ENCODE data around the gene DNAJC21. TPM values are rescaled to one million over a fixed set of nuclear protein-coding genes. Genes with fewer than 3 reads are reported as not detected.

Gene DNAJC21
- 23.3 and 25.1 TPM in 2 replicates for total RNA-seq (2014; rRNA removed; shearing (Covaris generic))

DNA sequence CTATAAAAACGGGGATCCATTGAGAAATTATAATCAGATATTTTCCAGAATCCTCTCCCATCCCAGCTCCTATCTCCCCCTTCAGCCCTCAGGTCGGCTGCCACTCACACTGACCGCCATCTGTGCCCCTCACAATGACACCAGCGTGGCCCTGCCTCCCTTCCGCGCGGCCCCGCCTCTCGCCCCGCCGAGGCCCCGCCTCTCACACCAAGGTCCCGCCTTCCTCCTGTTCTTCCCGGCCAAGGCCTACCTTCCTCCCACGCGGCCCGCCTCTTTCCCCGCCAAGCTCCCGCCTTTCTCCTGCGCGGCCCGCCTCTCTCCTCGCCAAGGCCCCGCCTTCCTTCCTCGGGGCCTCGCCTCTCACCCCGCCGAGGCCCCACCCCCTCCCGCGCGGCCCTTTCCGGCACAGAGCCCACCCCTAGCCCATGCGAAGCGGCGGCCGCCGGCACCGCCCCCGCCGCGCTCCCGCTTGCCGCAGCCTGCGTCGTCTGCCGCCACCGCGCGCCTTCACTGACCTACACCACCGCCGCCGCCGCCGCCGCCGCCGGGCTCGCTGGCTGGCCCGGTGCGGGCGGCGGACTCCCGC lies at the start of gene DNAJC21:
Gene DNAJC21, plus strand, starts transcription at position 426 of the 586 bp plus-strand sequence. CDS start 261 bp downstream, outside the sequence.
- peak; percentile 94 for DNase-seq (ENCODE audit: low read depth)

DNA sequence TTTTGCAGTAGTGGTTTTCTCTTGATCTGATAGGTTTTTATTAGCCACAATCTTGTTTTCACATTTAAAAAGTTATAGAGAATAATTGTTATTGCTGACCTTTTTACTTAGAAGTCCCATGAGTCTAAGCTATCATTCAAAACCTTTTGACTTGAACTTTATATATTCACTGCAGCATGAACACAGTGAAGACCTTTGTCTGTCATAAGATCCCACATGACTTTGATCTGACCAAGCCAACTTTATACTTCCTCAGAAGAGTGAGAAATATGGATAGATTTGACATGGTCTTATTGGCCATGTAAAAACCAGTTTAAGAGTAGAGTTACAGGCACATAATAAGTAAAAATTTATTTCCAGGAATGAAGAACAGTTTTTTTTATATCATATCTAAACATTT lies 48.1 kb upstream of the DNAJC21 start:
- no peak for DNase-seq (ENCODE audit: low read depth)

DNA sequence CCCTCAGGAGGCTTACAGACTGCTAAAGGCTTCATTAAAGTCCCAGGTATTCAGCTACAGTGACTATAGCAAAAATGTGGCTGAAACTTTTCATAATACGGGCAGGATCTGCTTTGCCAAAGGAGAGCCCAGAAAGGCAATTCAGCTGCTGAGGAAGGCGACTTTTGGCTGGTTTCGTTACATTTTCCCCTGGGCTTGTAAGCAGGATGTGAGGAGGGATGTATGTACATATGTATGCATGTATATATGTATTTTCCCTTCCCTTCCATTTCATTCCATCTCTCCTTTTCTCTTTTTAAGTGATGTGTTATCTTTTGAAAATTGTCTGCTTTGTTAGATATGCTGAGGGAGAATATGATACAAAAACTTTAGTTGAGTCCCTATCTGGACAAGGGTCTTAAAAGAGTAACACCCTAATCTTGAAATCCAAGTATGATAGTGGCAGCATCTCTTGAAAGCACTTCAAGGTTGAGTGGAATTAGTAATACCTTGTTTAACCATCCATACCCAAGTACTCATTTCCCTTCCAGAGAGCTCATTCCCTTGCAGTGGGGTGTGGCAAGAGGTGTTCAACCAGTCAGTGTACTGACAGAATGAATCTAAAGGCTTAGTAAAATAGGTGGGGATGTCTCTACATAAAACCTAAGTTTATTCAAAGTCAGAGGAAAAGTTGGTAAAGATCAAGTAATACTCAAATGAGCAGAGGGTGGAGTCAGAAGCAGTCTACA lies 42.8 kb upstream of the DNAJC21 start:
- DNase-seq (ENCODE audit: low read depth), result no peak

DNA sequence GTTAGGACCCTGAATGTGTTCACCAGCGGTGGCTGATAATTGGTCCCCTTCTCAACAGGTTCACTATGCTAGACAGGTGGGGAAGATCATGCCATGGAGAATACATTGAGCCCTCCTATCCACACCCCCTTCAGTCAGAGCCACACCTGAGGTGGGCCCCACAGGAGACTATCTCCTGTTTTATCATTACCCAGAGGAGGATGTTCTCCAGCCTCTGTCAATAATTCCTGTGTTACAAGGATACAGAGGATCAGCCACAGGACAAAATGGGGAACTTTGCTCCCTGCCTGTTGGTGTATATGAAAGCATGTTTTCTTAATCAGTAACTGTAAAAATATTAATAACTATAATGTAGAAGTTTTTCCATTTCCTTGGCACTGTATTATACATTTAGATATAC lies 40.0 kb upstream of the DNAJC21 start:
- DNase-seq (ENCODE audit: low read depth), result no peak

DNA sequence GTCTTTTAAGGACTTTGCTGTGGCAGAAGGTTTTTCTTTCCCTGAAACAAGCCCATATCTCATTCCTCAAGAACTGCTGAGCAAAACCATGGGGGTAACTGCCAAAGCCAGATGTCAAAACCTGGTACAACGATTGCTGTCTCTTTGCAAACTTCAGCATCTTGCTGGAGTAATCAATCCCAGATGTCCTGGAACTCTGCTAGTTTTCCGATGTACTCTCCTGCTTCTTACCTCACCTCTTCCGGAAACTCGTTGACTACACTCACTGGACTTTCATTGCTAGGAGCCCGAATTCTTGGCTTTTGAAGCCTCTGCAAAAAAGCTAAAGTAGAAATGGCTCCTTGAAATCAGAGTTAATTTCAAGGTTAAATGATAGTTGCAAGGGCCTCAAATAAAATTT lies 37.4 kb upstream of the DNAJC21 start:
- DNase-seq (ENCODE audit: low read depth), result peak; percentile 44

DNA sequence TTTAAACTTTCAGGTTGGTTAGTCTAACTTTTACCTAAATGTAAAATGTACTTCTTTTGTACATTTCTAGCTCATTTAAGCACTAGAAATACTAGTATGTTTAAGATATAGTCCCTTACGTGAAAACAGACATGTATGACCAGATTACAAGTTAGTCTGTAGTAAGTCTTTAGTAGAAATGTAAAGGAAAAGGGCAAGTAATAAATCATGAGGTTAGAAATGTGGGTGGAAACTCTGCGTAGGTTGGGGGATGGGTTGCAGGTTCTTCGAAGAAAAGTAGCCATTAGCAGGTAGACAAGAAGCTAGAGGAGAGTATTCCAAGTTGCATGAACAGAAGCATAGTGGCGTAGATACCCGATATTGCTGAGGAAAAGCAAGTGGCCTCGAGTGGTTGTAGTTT lies 36.9 kb upstream of the DNAJC21 start:
- no peak for DNase-seq (ENCODE audit: low read depth)

DNA sequence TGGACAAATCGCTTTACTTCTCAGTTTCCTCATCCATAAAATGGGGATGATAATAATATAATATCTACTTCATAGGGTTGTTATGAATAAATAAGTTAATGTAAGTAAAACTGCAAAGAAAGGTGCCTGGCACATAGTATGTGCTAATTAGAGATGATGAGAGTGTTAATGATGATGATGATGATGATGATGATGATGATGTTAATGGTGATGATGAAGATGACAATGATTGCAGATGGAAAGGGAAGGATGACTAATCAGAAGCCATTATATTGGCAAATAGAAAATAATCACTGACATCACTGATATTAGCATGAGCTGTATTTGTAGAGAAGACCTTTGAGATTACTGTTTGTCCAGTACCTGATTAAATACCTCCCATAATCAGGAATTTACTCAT lies 34.6 kb upstream of the DNAJC21 start:
- DNase-seq (ENCODE audit: low read depth), result no peak

DNA sequence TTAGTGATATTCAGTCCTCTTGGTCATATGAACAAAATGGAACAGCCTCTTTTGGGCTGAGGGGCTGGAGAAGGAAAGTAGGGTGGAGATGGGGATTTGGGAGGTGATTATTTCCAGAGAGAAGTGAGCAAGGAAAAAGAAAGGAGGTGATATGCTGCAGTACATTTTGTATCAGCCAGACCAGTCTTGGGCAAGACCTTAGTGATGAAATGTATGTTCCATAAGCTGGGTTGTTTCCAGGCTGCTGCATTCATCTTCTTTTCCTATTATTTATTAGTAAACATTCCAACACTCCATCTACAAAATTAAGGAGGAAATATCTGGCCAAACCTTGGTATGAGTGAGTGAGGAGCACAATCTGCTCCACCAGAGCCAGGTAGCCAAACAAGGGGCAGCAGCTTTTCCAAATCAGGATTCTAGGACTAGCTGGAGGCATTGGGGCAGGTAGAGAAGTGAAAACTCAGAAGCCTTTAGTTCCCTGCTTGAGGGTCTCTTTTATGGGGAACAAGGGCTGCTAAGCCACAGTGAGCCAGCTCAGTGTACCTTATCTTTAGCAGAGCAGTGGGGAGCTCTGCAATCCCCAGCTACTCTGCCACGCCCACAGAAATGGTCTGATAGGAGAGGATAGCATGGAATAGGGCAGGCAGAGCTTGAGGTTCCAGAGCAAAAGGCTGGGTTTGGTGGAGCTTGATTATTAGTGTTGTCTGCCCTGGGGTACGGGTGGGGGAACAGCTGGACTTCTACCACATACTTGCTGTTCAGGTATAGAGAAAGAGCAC lies 33.5 kb upstream of the DNAJC21 start:
- DNase-seq (ENCODE audit: low read depth), result no peak

DNA sequence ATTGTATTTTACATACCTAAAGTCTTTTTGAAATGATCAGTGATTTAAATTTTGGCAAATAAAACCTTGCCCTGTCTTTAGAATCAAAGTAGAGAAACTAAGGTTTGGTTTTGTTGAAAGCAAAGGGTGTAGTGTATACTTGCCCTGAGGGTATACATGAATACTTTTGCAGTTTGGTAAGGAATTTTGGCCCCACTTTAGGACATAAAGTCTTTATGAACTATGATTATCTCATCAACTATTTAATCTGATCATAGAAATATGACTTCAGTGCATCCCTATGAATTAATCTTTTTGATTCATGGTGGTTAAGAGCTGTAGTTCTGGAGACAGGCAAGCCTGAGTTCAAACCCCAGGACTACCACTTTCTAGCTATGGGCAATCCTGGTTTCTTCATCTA lies 31.7 kb upstream of the DNAJC21 start:
- no peak for DNase-seq (ENCODE audit: low read depth)

DNA sequence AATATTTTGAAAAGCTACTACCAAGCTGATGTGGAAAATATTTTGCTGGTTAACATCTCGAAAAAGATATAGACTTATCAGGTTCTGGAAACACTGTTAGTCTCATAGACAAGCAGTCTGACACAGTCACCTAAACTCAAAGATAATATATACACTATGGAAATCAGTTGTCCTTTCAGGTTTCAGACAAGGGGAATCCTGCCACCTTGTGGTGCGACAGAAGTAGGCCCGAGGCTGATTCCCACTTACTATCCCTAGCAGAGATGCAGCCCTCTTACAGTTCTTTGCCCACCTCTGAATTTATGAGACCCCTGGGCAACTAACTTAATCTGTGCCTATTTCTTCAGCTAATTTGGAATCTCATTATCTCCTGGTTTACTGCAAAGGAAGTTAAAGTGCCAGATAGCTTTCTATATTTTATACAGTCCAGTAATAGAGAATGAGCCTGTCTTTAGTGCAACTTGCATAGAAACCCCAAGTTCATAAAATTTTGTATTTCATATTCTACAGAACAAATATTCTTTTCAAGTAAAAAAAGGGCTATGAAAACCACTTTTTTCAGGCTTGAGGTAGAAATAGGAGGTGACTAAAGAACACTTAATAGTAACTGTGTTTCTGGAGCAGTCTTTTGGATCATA lies 31.0 kb upstream of the DNAJC21 start:
- peak; percentile 59 for DNase-seq (ENCODE audit: low read depth)

DNA sequence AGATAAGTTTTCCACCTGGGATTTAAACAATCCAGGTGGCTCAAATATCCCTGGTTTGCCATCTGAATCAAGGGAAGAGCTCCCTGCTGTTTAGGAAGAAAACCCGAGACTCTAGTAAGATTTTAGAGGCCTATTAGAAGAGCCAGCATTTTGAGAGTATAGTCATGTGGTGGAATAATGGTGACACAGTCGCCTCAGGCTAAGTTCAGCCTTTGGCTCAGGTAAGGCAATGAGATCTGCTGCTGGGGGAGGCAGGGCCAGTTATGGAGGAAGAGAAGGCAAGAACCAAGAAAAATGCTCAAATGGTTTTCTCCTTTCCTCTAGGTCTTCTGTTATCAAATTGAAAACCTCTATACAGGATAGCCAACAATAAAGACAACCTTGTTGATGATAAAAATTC lies 30.3 kb upstream of the DNAJC21 start:
- DNase-seq (ENCODE audit: low read depth), result no peak

DNA sequence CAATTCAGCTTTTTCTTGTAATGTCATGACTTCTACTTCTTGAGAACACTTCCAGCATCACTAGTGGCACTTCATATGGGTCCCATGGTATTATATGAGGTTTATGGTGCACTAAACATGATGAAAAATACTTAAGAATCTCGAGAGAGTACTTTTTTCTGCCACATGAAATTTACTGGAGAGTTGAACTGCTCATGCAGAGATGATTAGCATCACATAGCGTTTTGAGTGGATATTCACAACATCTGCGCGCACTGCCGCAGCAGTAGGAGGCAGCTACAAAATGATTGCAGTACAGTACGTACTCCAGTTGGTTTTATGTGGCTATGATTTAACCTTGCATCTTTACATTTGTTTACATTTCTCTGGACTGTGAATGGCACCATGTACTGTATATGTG lies 28.7 kb upstream of the DNAJC21 start:
- DNase-seq (ENCODE audit: low read depth), result no peak

DNA sequence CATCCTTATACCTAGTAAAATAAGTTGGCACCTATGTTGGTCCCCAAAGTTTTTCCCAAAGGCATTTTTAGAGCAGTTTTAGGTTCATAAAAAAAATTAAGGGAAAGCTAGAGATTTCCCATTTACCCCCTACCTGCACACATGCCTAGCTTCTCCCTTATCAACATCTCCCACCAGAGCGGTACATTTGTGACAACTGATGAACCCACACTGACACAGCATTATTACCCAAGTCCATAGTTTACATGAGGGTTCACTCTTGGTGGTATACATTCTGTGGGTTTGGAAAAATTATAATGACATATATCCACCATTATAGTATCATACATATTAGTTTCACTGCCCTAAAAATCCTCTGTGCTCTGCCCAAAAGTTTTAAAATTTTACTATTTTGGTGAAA lies 26.1 kb upstream of the DNAJC21 start:
- DNase-seq (ENCODE audit: low read depth), result no peak

DNA sequence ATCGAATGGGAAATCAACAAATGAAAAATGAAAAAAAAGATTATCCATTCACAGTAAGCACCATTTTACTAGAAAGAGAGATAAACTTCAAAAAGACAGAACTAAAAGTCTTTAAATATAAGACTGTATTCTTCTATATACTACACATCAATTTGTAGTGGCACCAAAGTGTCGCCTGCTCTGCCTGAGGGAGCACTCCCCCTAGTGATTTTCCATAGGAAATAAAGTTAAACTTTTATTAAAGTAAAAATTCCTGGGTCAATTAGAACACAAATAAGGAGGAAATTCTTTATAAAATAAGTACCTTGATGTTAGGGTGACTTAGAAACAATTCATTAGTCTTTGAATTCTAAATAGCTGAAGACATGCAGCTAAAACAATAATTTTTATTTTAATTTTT lies 23.8 kb upstream of the DNAJC21 start:
- DNase-seq (ENCODE audit: low read depth), result peak; percentile 15

DNA sequence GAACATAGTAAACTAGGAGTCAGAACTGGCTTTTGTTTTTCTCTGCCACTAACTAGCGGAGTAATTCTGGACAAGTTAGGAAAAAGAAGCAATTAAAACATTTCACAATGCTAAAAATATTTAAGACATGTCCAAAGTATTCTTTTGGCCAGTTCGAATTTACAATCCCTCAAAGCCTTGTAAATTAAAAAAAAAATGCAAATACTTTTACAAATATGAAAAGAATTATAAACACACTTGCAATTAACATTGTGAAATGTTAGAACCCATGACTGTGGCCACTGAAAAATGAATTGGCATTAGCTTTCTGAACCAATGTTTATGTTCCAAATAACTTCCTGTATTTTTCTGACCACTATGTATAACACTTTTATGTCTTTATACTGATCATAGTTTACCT lies 16.3 kb upstream of the DNAJC21 start:
- DNase-seq (ENCODE audit: low read depth), result no peak

DNA sequence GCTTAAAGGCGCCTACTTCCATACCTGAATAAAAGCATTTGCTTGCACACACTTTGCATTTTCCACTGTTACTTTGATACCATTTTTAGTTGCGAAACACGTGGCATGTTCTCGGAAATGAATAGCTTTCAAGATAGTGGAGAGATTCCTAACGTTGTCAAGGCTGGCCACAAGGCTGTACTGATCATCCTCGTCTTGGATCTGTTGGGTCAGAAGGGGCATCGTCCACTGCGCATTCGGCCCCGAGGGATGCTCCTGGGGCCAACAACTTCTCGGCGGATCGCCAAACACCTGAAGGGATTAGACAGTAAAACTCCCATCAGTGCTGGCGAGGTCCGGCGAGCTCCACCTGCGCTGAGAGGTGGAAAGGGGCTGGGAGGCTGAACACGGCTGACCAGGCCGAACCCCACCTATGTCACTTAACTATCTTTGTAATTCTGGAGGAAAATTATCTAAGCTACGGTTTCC lies 14.7 kb upstream of the DNAJC21 start:
- peak; percentile 28 for DNase-seq (ENCODE audit: low read depth)

DNA sequence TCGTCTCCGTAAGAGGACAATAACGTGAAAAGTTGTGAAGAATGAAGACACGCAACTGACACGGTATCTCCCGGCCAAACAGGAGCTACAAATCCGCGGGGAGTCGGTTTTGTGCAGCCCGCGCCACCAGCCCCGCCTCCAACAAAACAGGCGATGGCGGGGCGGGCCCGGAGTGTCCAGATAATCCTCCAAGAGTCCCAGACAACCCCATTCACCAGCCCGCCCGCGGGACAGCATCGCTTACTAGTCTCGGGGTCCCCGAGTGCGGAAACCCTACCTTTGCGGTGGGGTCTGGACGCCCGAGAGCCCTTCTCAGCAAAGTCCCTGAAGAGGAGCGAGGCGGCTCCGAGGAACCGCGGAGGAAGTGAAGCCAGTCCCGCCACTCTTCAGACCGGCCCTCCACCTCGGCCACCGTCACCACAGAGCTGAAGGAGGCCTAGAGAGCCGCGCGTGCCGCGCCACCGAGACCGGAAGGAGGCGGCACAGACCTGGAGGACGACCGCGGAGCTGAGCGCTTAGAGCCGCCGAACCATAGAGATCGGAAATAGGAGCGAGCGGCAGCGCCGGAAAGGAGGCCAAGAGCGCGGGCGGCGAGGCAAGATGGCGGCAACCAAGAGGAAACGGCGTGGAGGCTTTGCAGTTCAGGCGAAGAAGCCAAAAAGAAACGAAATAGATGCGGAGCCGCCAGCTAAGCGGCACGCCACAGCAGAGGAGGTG lies 14.1 kb upstream of the DNAJC21 start, which contains the start of the genes BRIX1 and RAD1:
Gene BRIX1, plus strand, starts transcription at position 573 of the 717 bp plus-strand sequence. Its CDS starts 28 bp downstream, at position 601.
Gene RAD1, minus strand, starts transcription at position 366 of the 717 bp plus-strand sequence. CDS start 612 bp downstream, outside the sequence.
- peak; percentile 95 for DNase-seq (ENCODE audit: low read depth)

DNA sequence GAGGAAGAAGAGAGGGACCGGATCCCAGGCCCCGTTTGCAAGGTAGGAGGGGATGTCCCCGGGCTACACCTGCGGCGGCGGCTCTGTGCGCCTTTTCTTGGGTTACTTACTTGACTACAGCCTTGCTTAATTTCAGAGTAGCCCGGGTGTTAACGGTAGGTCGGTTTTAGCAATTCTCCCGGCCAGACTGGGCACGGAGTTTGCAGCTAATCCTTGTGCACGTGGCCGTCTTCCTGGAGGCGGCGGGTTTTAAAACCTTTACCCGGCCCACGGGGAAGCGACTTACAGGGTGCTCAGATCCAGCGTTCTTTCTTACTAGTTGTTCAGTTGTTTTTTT lies 13.5 kb upstream of the DNAJC21 start:
- DNase-seq (ENCODE audit: low read depth), result no peak

DNA sequence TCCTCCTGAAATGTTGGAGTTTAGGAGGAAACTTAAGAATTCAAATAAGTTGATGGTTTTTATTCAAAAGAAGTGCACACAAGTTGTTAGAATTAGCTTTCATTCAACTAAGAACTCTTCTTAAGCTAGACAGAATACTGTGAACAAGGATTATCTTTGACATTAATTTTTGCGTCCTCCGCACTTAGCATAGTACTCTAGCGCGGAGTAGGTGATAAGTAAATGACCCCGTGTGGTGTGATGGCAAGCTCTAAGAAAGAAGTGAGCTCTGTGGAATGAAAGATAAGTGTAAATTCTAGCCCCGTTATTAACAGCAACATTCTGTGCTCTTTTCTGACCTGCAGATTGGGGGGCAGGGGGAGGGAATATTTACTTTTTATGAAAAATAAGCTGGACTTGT lies 12.8 kb upstream of the DNAJC21 start:
- DNase-seq (ENCODE audit: low read depth), result no peak

DNA sequence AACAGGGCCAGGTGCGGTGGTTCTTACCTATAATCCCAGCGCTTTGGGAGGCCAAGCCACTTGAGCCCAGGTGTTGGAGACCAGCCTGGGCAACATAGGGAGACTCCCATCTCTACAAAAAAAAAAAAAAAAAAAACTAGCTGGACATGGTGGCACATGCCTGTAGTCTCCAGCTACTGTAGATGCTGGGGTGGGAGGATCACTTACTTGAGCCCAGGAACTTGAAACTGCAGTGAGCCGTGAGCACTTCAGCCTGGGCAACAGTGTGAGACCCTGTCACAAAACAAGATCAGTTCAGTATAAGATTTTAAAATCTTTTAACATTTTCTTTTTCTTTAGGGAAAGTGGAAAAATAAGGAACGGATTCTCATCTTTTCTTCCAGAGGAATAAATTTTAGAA lies 11.3 kb upstream of the DNAJC21 start:
- no peak for DNase-seq (ENCODE audit: low read depth)

DNA sequence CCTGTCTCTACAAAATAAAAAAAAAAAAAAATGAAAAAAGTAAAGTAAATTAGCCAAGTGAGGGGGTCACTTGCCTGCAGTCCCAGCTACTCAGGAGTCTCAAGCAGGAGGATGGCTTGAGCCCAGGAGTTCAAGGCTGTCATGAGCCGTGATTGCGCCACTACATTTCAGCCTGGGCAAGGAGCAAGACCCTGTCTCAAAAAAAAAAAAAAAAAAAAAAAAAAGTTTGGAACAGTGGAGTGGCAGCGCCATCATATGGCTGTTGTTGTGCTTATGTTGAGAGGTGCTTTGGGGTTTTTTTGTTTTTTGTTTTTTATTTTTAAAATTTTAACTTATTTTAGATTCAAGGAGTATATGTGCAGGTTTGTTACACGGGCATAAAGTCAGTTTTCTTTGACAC lies 10.3 kb upstream of the DNAJC21 start:
- no peak for DNase-seq (ENCODE audit: low read depth)

Data from RPMI7951 (cell line).